Omental fat pad (tissue), 4 donors: ENCODE measurements around the gene INO80E. TPM values are rescaled to one million over a fixed set of nuclear protein-coding genes. Genes with fewer than 3 reads are reported as not detected.
"Not testable (repeated sequence)": the region's sequence is repeated elsewhere in the genome, so short reads cannot be mapped to it uniquely, and the experiment has no call there.

ENCODE experiments used
- ATAC-seq: fragments of 150-250 bp; one replicate; pipeline ENCODE4 v1.9.1; 2016; ENCODE audit warnings: mild to moderate bottlenecking, moderate library complexity; ENCODE audit not compliant: low FRiP score
- DNase-seq: peaks from one replicate; pipeline ENCODE4 v3.0.0-alpha.2; 2019; ENCODE audit warnings: low spot score
- CTCF ChIP-seq, 3 donors: fragments of 450-650 bp; IDR thresholded peaks; one replicate each; pipeline ENCODE4 v1.5.1; 2016 to 2017; ENCODE audit warnings: antibody characterized with exemption in 3 of 3, mild to moderate bottlenecking in 3 of 3, moderate library complexity in 2 of 3
- total RNA-seq, 4 donors: library from RNA; depleted of rRNA; stranded (reverse); fragments of >200 nt; gene quantifications; one replicate each; pipeline ENCODE4 v1.1.0, GENCODE V29; 2016

Gene INO80E
- total RNA-seq, 4 donors from 2014 or later: 22.8 to 113 (median 31.1) TPM

GRCh38 chr16:30011714-30012504 lies 15.9 kb downstream of the INO80E start:
- DNase-seq (no peak), ATAC-seq (no peak)
- no peak for TF ChIP-seq CTCF (IDR thresholded peaks at IDR 0.05)

- DNase-seq, ATAC-seq: not testable (repeated sequence)
Observed at GRCh38 chr16:30012598-30012997, 16.6 kb downstream of the INO80E start.

GRCh38 chr16:30015450-30015849 lies 19.4 kb downstream of the INO80E start:
- ATAC-seq, DNase-seq: not testable (repeated sequence)

- ATAC-seq (no peak), DNase-seq (no peak)
- TF ChIP-seq CTCF (IDR thresholded peaks at IDR 0.05): no peak
Observed at GRCh38 chr16:30016555-30017276, 20.7 kb downstream of the INO80E start.

GRCh38 chr16:30017277-30017656 lies 21.2 kb downstream of the INO80E start:
- DNase-seq (no peak), ATAC-seq (no peak)
- no peak for TF ChIP-seq CTCF (IDR thresholded peaks at IDR 0.05)

- DNase-seq, ATAC-seq: not testable (repeated sequence)
Observed at GRCh38 chr16:30017937-30018336, 21.9 kb downstream of the INO80E start.

- no peak for TF ChIP-seq CTCF (IDR thresholded peaks at IDR 0.05)
- ATAC-seq (no peak), DNase-seq (no peak)
Observed at GRCh38 chr16:30018731-30019158, 22.7 kb downstream of the INO80E start.

GRCh38 chr16:30022887-30023286 lies 26.8 kb downstream of the INO80E start, which contains the start of gene C16orf92:
Gene C16orf92, plus strand, starts transcription at chr16:30023198. Its CDS starts 143 bp downstream, at chr16:30023341.
- ATAC-seq: no peak
- no peak for DNase-seq
- no peak for TF ChIP-seq CTCF (IDR thresholded peaks at IDR 0.05)
